HEK293 (cell line): ENCODE data around the gene SPIRE1.

ENCODE experiments used
- KLF8 ChIP-seq: fragments of 450-650 bp; formaldehyde crosslinking; IDR thresholded peaks from 2 replicates; pipeline ENCODE4 v1.5.1; 2016; ENCODE audit warnings: missing biosample characterization, missing genetic modification characterization
- SALL2 ChIP-seq: fragments of 450-650 bp; formaldehyde crosslinking; IDR thresholded peaks from 2 replicates; pipeline ENCODE4 v1.5.0; 2017; ENCODE audit warnings: missing biosample characterization, mild to moderate bottlenecking, missing genetic modification characterization, borderline replicate concordance
- SP2 ChIP-seq: fragments of 450-650 bp; formaldehyde crosslinking; IDR thresholded peaks from 2 replicates; pipeline ENCODE4 v1.5.1; 2016; ENCODE audit warnings: missing biosample characterization, missing genetic modification characterization
- TSHZ1 ChIP-seq: fragments of 450-650 bp; formaldehyde crosslinking; IDR thresholded peaks from 2 replicates; pipeline ENCODE4 v1.5.1; 2016; ENCODE audit warnings: missing biosample characterization, missing genetic modification characterization, borderline replicate concordance
- ZBTB1 ChIP-seq: fragments of 450-650 bp; formaldehyde crosslinking; IDR thresholded peaks from 2 replicates; pipeline ENCODE4 v1.5.1; 2016; ENCODE audit warnings: missing biosample characterization, missing genetic modification characterization
- ZBTB26 ChIP-seq: fragments of 450-650 bp; formaldehyde crosslinking; optimal IDR thresholded peaks from 2 replicates; pipeline ENCODE3; 2016; ENCODE audit warnings: missing biosample characterization, mild to moderate bottlenecking, missing genetic modification characterization
- ZBTB44 ChIP-seq: fragments of 450-650 bp; IDR thresholded peaks from 2 replicates; pipeline ENCODE4 v1.5.1; 2018; ENCODE audit warnings: missing biosample characterization, mild to moderate bottlenecking, missing genetic modification characterization
- ZBTB8A ChIP-seq: fragments of 450-650 bp; formaldehyde crosslinking; IDR thresholded peaks from 2 replicates; pipeline ENCODE4 v1.5.1; 2016; ENCODE audit warnings: missing biosample characterization, missing genetic modification characterization
- ZIC2 ChIP-seq: fragments of 450-650 bp; formaldehyde crosslinking; IDR thresholded peaks from 2 replicates; pipeline ENCODE4 v1.5.1; 2016; ENCODE audit warnings: missing biosample characterization, missing genetic modification characterization
- ZNF133 ChIP-seq: fragments of 450-650 bp; formaldehyde crosslinking; IDR thresholded peaks from 2 replicates; pipeline ENCODE4 v1.5.1; 2016; ENCODE audit warnings: missing biosample characterization, missing genetic modification characterization
- ZNF341 ChIP-seq: fragments of 450-650 bp; formaldehyde crosslinking; IDR thresholded peaks from 2 replicates; pipeline ENCODE4; 2016; ENCODE audit warnings: low read depth, missing biosample characterization, missing genetic modification characterization
- ZNF354C ChIP-seq: fragments of 450-650 bp; formaldehyde crosslinking; IDR thresholded peaks from 2 replicates; pipeline ENCODE4 v1.5.1; 2016; ENCODE audit warnings: missing biosample characterization, missing genetic modification characterization, low read depth, borderline replicate concordance
- ZNF473 ChIP-seq: fragments of 450-650 bp; formaldehyde crosslinking; IDR thresholded peaks from 2 replicates; pipeline ENCODE4 v1.5.1; 2017; ENCODE audit warnings: missing biosample characterization, missing genetic modification characterization
- ZNF530 ChIP-seq: fragments of 450-650 bp; formaldehyde crosslinking; IDR thresholded peaks from 2 replicates; pipeline ENCODE4 v1.5.1; 2016; ENCODE audit warnings: low read depth, missing biosample characterization, missing genetic modification characterization
- ZNF555 ChIP-seq: fragments of 450-650 bp; formaldehyde crosslinking; conservative IDR thresholded peaks from 2 replicates; pipeline ENCODE4 v1.5.1; 2017; ENCODE audit warnings: missing biosample characterization, mild to moderate bottlenecking, missing genetic modification characterization, inconsistent platforms
- ZNF571 ChIP-seq: fragments of 450-650 bp; formaldehyde crosslinking; IDR thresholded peaks from 2 replicates; pipeline ENCODE4 v1.5.0; 2017; ENCODE audit warnings: missing biosample characterization, missing genetic modification characterization
- ZNF658 ChIP-seq: fragments of 450-650 bp; formaldehyde crosslinking; IDR thresholded peaks from 2 replicates; pipeline ENCODE4; 2016; ENCODE audit warnings: missing biosample characterization, missing genetic modification characterization
- ZNF677 ChIP-seq: fragments of 450-650 bp; IDR thresholded peaks from 2 replicates; pipeline ENCODE4 v1.5.0; 2018; ENCODE audit warnings: missing biosample characterization, mild to moderate bottlenecking, missing genetic modification characterization, moderate library complexity
- ZNF692 ChIP-seq: fragments of 450-650 bp; formaldehyde crosslinking; IDR thresholded peaks from 2 replicates; pipeline ENCODE4 v1.5.1; 2016; ENCODE audit warnings: missing biosample characterization, missing genetic modification characterization
- ZNF747 ChIP-seq: fragments of 450-650 bp; formaldehyde crosslinking; IDR thresholded peaks from 2 replicates; pipeline ENCODE4 v1.5.1; 2016; ENCODE audit warnings: missing biosample characterization, missing genetic modification characterization
- ZNF776 ChIP-seq: fragments of 450-650 bp; formaldehyde crosslinking; IDR thresholded peaks from 2 replicates; pipeline ENCODE4 v1.5.0; 2017; ENCODE audit warnings: missing biosample characterization, missing genetic modification characterization, borderline replicate concordance
- TF ChIP-seq, protein P1 (sequence below): fragments of 450-650 bp; formaldehyde crosslinking; IDR thresholded peaks from 2 replicates; pipeline ENCODE4 v1.5.0; 2017; ENCODE audit warnings: missing biosample characterization, missing genetic modification characterization, borderline replicate concordance
- TF ChIP-seq, protein P2 (sequence below): fragments of 450-650 bp; formaldehyde crosslinking; IDR thresholded peaks from 2 replicates; pipeline ENCODE4 v1.5.1; 2016; ENCODE audit warnings: missing biosample characterization, missing genetic modification characterization
- TF ChIP-seq, protein P3 (sequence below): fragments of 450-650 bp; formaldehyde crosslinking; IDR thresholded peaks from 2 replicates; pipeline ENCODE4 v1.5.1; 2016; ENCODE audit warnings: missing biosample characterization, missing genetic modification characterization
- TF ChIP-seq, protein P4 (sequence below): fragments of 450-650 bp; formaldehyde crosslinking; IDR thresholded peaks from 2 replicates; pipeline ENCODE4; 2016; ENCODE audit warnings: missing biosample characterization, missing genetic modification characterization

The SPIRE1 gene

GRCh38 chr18:12656938-12657683 is 796 bp downstream of the SPIRE1 start (continued):
- peak; percentile 38; the same call in 1 of the 2 replicates for TF ChIP-seq ZNF692 (tag by site-specific recombination)
- TF ChIP-seq ZNF341: peak; percentile 66
- no peak for TF ChIP-seq ZNF658 (tag by site-specific recombination)
- no peak for TF ChIP-seq ZNF747 (tag by site-specific recombination)
- no peak for TF ChIP-seq SALL2 (tag by site-specific recombination)
- no peak for TF ChIP-seq SP2 (tag by site-specific recombination)
- TF ChIP-seq, protein P1, sequence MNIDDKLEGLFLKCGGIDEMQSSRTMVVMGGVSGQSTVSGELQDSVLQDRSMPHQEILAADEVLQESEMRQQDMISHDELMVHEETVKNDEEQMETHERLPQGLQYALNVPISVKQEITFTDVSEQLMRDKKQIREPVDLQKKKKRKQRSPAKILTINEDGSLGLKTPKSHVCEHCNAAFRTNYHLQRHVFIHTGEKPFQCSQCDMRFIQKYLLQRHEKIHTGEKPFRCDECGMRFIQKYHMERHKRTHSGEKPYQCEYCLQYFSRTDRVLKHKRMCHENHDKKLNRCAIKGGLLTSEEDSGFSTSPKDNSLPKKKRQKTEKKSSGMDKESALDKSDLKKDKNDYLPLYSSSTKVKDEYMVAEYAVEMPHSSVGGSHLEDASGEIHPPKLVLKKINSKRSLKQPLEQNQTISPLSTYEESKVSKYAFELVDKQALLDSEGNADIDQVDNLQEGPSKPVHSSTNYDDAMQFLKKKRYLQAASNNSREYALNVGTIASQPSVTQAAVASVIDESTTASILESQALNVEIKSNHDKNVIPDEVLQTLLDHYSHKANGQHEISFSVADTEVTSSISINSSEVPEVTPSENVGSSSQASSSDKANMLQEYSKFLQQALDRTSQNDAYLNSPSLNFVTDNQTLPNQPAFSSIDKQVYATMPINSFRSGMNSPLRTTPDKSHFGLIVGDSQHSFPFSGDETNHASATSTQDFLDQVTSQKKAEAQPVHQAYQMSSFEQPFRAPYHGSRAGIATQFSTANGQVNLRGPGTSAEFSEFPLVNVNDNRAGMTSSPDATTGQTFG (tag by site-specific recombination): no peak
- TF ChIP-seq ZBTB1 (tag by site-specific recombination): no peak
- TF ChIP-seq ZBTB44 (tag by site-specific recombination): no peak
- no peak for TF ChIP-seq ZNF571
- TF ChIP-seq, protein P2, sequence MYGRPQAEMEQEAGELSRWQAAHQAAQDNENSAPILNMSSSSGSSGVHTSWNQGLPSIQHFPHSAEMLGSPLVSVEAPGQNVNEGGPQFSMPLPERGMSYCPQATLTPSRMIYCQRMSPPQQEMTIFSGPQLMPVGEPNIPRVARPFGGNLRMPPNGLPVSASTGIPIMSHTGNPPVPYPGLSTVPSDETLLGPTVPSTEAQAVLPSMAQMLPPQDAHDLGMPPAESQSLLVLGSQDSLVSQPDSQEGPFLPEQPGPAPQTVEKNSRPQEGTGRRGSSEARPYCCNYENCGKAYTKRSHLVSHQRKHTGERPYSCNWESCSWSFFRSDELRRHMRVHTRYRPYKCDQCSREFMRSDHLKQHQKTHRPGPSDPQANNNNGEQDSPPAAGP (tag by site-specific recombination): no peak
- TF ChIP-seq ZNF677 (tag by site-specific recombination): no peak
- peak; percentile 65 for TF ChIP-seq ZBTB8A (tag by site-specific recombination)
- TF ChIP-seq TSHZ1 (tag by site-specific recombination): no peak
- TF ChIP-seq ZNF473 (tag by site-specific recombination): no peak
- TF ChIP-seq, protein P3, sequence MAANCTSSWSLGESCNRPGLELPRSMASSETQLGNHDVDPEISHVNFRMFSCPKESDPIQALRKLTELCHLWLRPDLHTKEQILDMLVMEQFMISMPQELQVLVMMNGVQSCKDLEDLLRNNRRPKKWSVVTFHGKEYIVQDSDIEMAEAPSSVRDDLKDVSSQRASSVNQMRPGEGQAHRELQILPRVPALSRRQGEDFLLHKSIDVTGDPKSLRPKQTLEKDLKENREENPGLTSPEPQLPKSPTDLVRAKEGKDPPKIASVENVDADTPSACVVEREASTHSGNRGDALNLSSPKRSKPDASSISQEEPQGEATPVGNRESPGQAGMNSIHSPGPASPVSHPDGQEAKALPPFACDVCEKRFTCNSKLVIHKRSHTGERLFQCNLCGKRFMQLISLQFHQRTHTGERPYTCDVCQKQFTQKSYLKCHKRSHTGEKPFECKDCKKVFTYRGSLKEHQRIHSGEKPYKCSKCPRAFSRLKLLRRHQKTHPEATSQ (tag by site-specific recombination): no peak
- TF ChIP-seq ZNF530: no peak
- TF ChIP-seq ZIC2 (tag by site-specific recombination): peak; percentile 47; the same call in 1 of the 2 replicates
- TF ChIP-seq, protein P4, sequence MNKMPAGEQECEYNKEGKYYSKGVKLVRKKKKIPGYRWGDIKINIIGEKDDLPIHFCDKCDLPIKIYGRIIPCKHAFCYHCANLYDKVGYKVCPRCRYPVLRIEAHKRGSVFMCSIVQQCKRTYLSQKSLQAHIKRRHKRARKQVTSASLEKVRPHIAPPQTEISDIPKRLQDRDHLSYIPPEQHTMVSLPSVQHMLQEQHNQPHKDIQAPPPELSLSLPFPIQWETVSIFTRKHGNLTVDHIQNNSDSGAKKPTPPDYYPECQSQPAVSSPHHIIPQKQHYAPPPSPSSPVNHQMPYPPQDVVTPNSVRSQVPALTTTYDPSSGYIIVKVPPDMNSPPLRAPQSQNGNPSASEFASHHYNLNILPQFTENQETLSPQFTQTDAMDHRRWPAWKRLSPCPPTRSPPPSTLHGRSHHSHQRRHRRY (tag by site-specific recombination): no peak
- TF ChIP-seq KLF8 (tag by site-specific recombination): peak; percentile 51; the same call in 1 of the 2 replicates
- TF ChIP-seq ZNF555 (tag by site-specific recombination): no peak
- no peak for TF ChIP-seq ZNF776
- TF ChIP-seq ZNF354C: no peak
- peak; percentile 76 for TF ChIP-seq ZBTB26 (tag by site-specific recombination)
- TF ChIP-seq ZNF133: no peak
